GM12878 (cell line): ENCODE results near the gene CASP6. TPM values are rescaled to one million over a fixed set of nuclear protein-coding genes. Genes with fewer than 3 reads are reported as not detected.

ENCODE experiments used
- ATAC-seq: fragments of 200-7000 bp; cut with Tn5 transposase; 3 replicates; pipeline ENCODE4 v1.9.1; 2020; ENCODE audit warnings: mild to moderate bottlenecking, moderate library complexity
- BruUV-seq: library from RNA; stranded (reverse); fragments of 400-500 nt; replicated peaks from 2 replicates; lab custom pipeline; 2021; lab: Mats Ljungman, UMichigan
- CTCF ChIA-PET: fragments of 300-600 bp; sonication (Branson Sonifier 250); formaldehyde crosslinking; extraction: SDS; loops from one replicate; lab custom pipeline; 2021; ENCODE audit warnings: inconsistent platforms; lab: Yijun Ruan, JAX
- POLR2A ChIA-PET: fragments of 350-600 bp; formaldehyde crosslinking; extraction: SDS; loops from one replicate; lab custom pipeline; 2021; ENCODE audit warnings: inconsistent platforms; lab: Charles Lee
- RAD21 ChIA-PET: fragments of 300-600 bp; sonication (Branson Sonifier 250); formaldehyde crosslinking; loops from one replicate; lab custom pipeline; 2023; ENCODE audit warnings: antibody characterized with exemption; ENCODE audit not compliant: unreplicated experiment; lab: Charles Lee
- SMC1A ChIA-PET: fragments of 300-600 bp; sonication (Branson Sonifier 250); formaldehyde crosslinking; loops from one replicate; lab custom pipeline; 2023; ENCODE audit not compliant: unreplicated experiment, uncharacterized antibody; lab: Charles Lee
- DNase-seq: peaks from one replicate; pipeline ENCODE4 v3.0.0-alpha.2; 2011; ENCODE audit warnings: low read depth, low spot score
- FAIRE-seq: peaks from 3 replicates; lab custom pipeline; 2011; peaks lifted over from hg19 to GRCh38; lab: Jason Lieb, UNC
- H2AFZ ChIP-seq: 2 replicates; pipeline ENCODE4 v1.6.0; 2011; ENCODE audit warnings: low read depth, low read length, control low read depth; ENCODE audit not compliant: control insufficient read depth
- H3K27ac ChIP-seq: 2 replicates; pipeline ENCODE4 v1.5.1; 2011; ENCODE audit warnings: control low read depth; ENCODE audit not compliant: control insufficient read depth, insufficient read depth
- H3K27me3 ChIP-seq, 2 experiments: replicated peaks in 1 of 2; 2 replicates each; pipeline versions ENCODE4 v1.6.0 to v1.6.1; 2011; ENCODE audit warnings: low read length in 1 of 2; ENCODE audit not compliant: control insufficient read depth in 2 of 2, insufficient read depth in 2 of 2
- H3K36me3 ChIP-seq, 2 experiments: 2 replicates each; pipeline ENCODE4 v1.5.1; 2011; ENCODE audit warnings: low read length in 1 of 2; ENCODE audit not compliant: control insufficient read depth in 2 of 2, insufficient read depth in 2 of 2
- H3K4me1 ChIP-seq: 2 replicates; pipeline ENCODE4 v1.6.1; 2011; ENCODE audit warnings: mild to moderate bottlenecking, low read length, moderate library complexity, mixed read lengths; ENCODE audit not compliant: control insufficient read depth, insufficient read depth
- H3K4me2 ChIP-seq: 2 replicates; pipeline ENCODE4 v1.6.0; 2011; ENCODE audit warnings: control low read depth; ENCODE audit not compliant: control insufficient read depth, insufficient read depth
- H3K4me3 ChIP-seq: fragments of 200-600 bp; sonication (generic); 2 replicates; pipeline ENCODE4 v1.5.1; 2016
- H3K79me2 ChIP-seq: 2 replicates; pipeline ENCODE4 v1.6.0; 2011; ENCODE audit warnings: low read length; ENCODE audit not compliant: control insufficient read depth, insufficient read depth
- H3K9ac ChIP-seq: 2 replicates; pipeline ENCODE4 v1.8.0; 2011; ENCODE audit warnings: low read length, control low read depth, mixed read lengths; ENCODE audit not compliant: control insufficient read depth, insufficient read depth
- H3K9me3 ChIP-seq: replicated peaks from 3 replicates; pipeline ENCODE4 v1.5.1; 2011; ENCODE audit warnings: mild to moderate bottlenecking, low read length; ENCODE audit not compliant: control insufficient read depth, insufficient read depth
- H4K20me1 ChIP-seq: 2 replicates; pipeline ENCODE4 v1.6.0; 2011; ENCODE audit not compliant: control insufficient read depth, insufficient read depth
- BHLHE40 ChIP-seq, 2 experiments: fragments of 450-650 bp in 1 of 2; IDR thresholded peaks; 2 replicates each; pipeline ENCODE4 v1.6.1; 2011 to 2017; ENCODE audit warnings: low read depth in 2 of 2, borderline replicate concordance in 1 of 2, improper control_type of control experiment in 1 of 2, low read length in 1 of 2, mild to moderate bottlenecking in 1 of 2
- CBX3 ChIP-seq: fragments of 200-600 bp; sonication (generic); IDR thresholded peaks from 2 replicates; pipeline ENCODE4 v1.6.1; 2016; ENCODE audit warnings: low read depth, borderline replicate concordance
- CTCF ChIP-seq, 3 experiments: IDR thresholded peaks in 2 of 3; conservative IDR thresholded peaks in 1 of 3; 2 replicates each; pipeline ENCODE4 v1.5.1; 2011; ENCODE audit warnings: low read depth in 3 of 3, low read length in 3 of 3, mild to moderate bottlenecking in 3 of 3, control low read depth in 2 of 3, moderate library complexity in 2 of 3, inconsistent platforms in 1 of 3, mixed read lengths in 1 of 3; ENCODE audit not compliant: control insufficient read depth in 2 of 3, insufficient read depth in 1 of 3; ENCODE audit errors: extremely low read depth in 1 of 3
- DPF2 ChIP-seq: fragments of 450-650 bp; IDR thresholded peaks from 2 replicates; pipeline ENCODE4 v1.6.1; 2017; ENCODE audit warnings: mild to moderate bottlenecking
- EED ChIP-seq: sonication (generic); IDR thresholded peaks from 2 replicates; pipeline ENCODE4 v1.6.1; 2016; ENCODE audit warnings: antibody characterized with exemption, low read depth
- GABPA ChIP-seq: IDR thresholded peaks from 2 replicates; pipeline ENCODE4 v1.6.1; 2014; ENCODE audit warnings: antibody characterized with exemption, low read depth, mild to moderate bottlenecking, inconsistent platforms
- IRF3 ChIP-seq: fragments of 450-650 bp; IDR thresholded peaks from 2 replicates; pipeline ENCODE4 v1.6.1; 2014; ENCODE audit warnings: mild to moderate bottlenecking
- KAT2A ChIP-seq: conservative IDR thresholded peaks from 2 replicates; pipeline ENCODE4 v1.6.1; 2011; ENCODE audit warnings: low read depth, low read length; ENCODE audit not compliant: control insufficient read depth
- NFYB ChIP-seq: IDR thresholded peaks from 2 replicates; pipeline ENCODE4 v1.6.1; 2011; ENCODE audit warnings: low read depth, mild to moderate bottlenecking, low read length, improper control_type of control experiment, moderate library complexity; ENCODE audit not compliant: insufficient read depth
- RAD51 ChIP-seq: fragments of 450-650 bp; IDR thresholded peaks from 2 replicates; pipeline ENCODE4 v1.6.1; 2016; ENCODE audit warnings: moderate library complexity, mild to moderate bottlenecking, inconsistent platforms
- RBBP5 ChIP-seq: fragments of 200-600 bp; sonication (generic); conservative IDR thresholded peaks from 2 replicates; pipeline ENCODE4 v1.6.1; 2016
- SIN3A ChIP-seq: IDR thresholded peaks from 2 replicates; pipeline ENCODE4 v1.6.1; 2012; ENCODE audit warnings: low read depth, low read length, improper control_type of control experiment
- SIX5 ChIP-seq: IDR thresholded peaks from 2 replicates; pipeline ENCODE4 v1.6.1; 2011; ENCODE audit warnings: mild to moderate bottlenecking, low read depth, low read length, moderate library complexity; ENCODE audit not compliant: severe bottlenecking
- SMAD5 ChIP-seq: IDR thresholded peaks from 2 replicates; pipeline ENCODE4 v1.6.1; 2016; ENCODE audit warnings: antibody characterized with exemption, low read depth
- SRF ChIP-seq, 2 experiments: IDR thresholded peaks; 2 replicates each; pipeline ENCODE4 v1.6.1; 2011; ENCODE audit warnings: low read depth in 2 of 2, low read length in 2 of 2, mild to moderate bottlenecking in 1 of 2, moderate library complexity in 1 of 2
- SUPT20H ChIP-seq: IDR thresholded peaks from 2 replicates; pipeline ENCODE4 v1.6.1; 2011; ENCODE audit warnings: low read depth, mild to moderate bottlenecking, low read length, moderate library complexity, borderline replicate concordance; ENCODE audit not compliant: control insufficient read depth
- TARDBP ChIP-seq: IDR thresholded peaks from 2 replicates; pipeline ENCODE4 v1.6.1; 2016; ENCODE audit warnings: borderline replicate concordance
- ZBED1 ChIP-seq: IDR thresholded peaks from 2 replicates; pipeline ENCODE4 v1.6.1; 2016; ENCODE audit warnings: borderline replicate concordance
- WGBS: methylation state at CpG from one replicate; pipeline ENCODE4 v1.1.6; 2016; ENCODE audit warnings: low lambda C conversion rate; ENCODE audit not compliant: insufficient replicate concordance, insufficient coverage; ENCODE audit errors: missing lambda C conversion rate; 5-methylcytosine and 5-hydroxymethylcytosine counted together
- in situ Hi-C: fragments of 300-500 bp; cut with MboI; formaldehyde crosslinking; loops from 9 replicates; pipeline ENCODE4 v1.14.3; 2018; ENCODE audit warnings: mixed read lengths
- intact Hi-C: fragments of 100-400 bp; cut with micrococcal nuclease; formaldehyde crosslinking; loops from one replicate; pipeline ENCODE4 v1.14.2; 2022; ENCODE audit not compliant: unreplicated experiment
- polyA plus RNA-seq, 11 experiments: library from polyadenylated mRNA; depleted of rRNA in 4 of 11; unstranded in 6 of 11; stranded (reverse) in 5 of 11; fragments of >200 nt; fragmentation: Nextera tagmentation in 4 of 11; fragmentation: Illumina TruSeq in 1 of 11; extraction: Ambion mirVana in 4 of 11; extraction: Trizol in 1 of 11; gene quantifications; 1 replicate in 1 of 11; 2 replicates in 10 of 11; pipeline versions ENCODE4 v1.2.1 to v1.2.3, GENCODE V29; 2011 to 2016; ENCODE audit warnings: inconsistent platforms in 2 of 11, missing spikeins in 2 of 11, low read depth in 1 of 11
- total RNA-seq, 4 experiments: library from RNA; depleted of rRNA in 3 of 4; stranded (reverse); fragments of >200 nt in 3 of 4; fragmentation: Illumina TruSeq in 1 of 4; extraction: Trizol in 1 of 4; gene quantifications; 2 replicates each; pipeline versions ENCODE4 v1.2.1 to v1.2.3, GENCODE V29; 2013 to 2021

Gene CASP6
- total and polyA plus RNA-seq, 10 of the 15 experiments (the other 5 are each of a cell fraction or from before 2014, with no cell fraction given) = 20.0 to 66.8 (median 30.8) TPM

GRCh38 chr4:109655396-109655795 is 47.8 kb downstream of the CASP6 start:
- Histone ChIP-seq H3K36me3 (no peaks in the 10 kb centered on the region; a peak in 1 of 4 replicates), H4K20me1 (no peaks in the 10 kb centered on the region), H3K27me3 (no peaks in the 10 kb centered on the region), H2AFZ (no peak overlapping the region)
- intact Hi-C loops = no loop called here
- RAD21 ChIA-PET = no interaction called here
- no peak for TF ChIP-seq SMAD5
- TF ChIP-seq CTCF (IDR thresholded peaks at IDR 0.05 in 2 of 3, conservative IDR thresholded peaks at IDR 0.05 in 1 of 3; ENCODE audit: control insufficient read depth in 2 of 3, extremely low read depth in 1 of 3, insufficient read depth in 1 of 3, low read depth in 3 of 3, low read length in 3 of 3) = no peak
- no peak for TF ChIP-seq GABPA
- no peak for TF ChIP-seq SRF (IDR thresholded peaks at IDR 0.05; ENCODE audit: low read depth in 2 of 2, low read length in 2 of 2)
- no peak for TF ChIP-seq ZBED1
- TF ChIP-seq SIN3A = no peak
- no peak for TF ChIP-seq KAT2A
- no peak for TF ChIP-seq IRF3
- no peak for TF ChIP-seq BHLHE40 (IDR thresholded peaks at IDR 0.05; ENCODE audit: borderline replicate concordance in 1 of 2, low read depth in 2 of 2, low read length in 1 of 2)
- no peak for TF ChIP-seq SUPT20H
- no peak for TF ChIP-seq NFYB
- TF ChIP-seq RBBP5 = no peak
- TF ChIP-seq RAD51 = no peak
- no peak for TF ChIP-seq CBX3
- no peak for TF ChIP-seq SIX5
- TF ChIP-seq EED = no peak
- no peak for TF ChIP-seq TARDBP
- TF ChIP-seq DPF2 = no peak
- TF ChIP-seq, all 136 proteins: peak for 0
- H3K27ac ChIP-seq = no peak overlapping the region
- H3K9ac ChIP-seq = no peak overlapping the region
- H3K4me2 ChIP-seq = no peak overlapping the region
- H3K9me3 ChIP-seq = peaks cover 6% of the 10 kb centered on the region; the same call in 2 of the 3 replicates
- no peak for FAIRE-seq
- no peak overlapping the region for H3K4me3 ChIP-seq
- no TSS peak for BruUV-seq
- CTCF ChIA-PET = interaction anchor here (1.6 to 2.5 kb wide), 2 partner anchors 9 to 228 kb away, joined by 4 to 10 read pairs; no protein-coding TSS in a partner anchor
- SMC1A ChIA-PET = interaction anchor here (0.7 to 1.6 kb wide), 5 partner anchors 8 to 882 kb away, joined by 3 to 6 read pairs (median 3); no protein-coding TSS in a partner anchor
- H3K4me1 ChIP-seq = peaks cover 5% of the 10 kb centered on the region
- POLR2A ChIA-PET = no interaction called here
- no peak for ATAC-seq
- in situ Hi-C loops = no loop called here
- 64% methylated on average over 6 of the region's 6 CpGs for WGBS
- DNase-seq = no peak
- H3K79me2 ChIP-seq = peaks cover 1% of the 10 kb centered on the region
